HuH-7.5 (cell line): ENCODE data around the gene PCDH12.

Experiments
- DNase-seq: peaks from one replicate; pipeline ENCODE4 v3.0.0; 2011; ENCODE audit warnings: low spot score

Gene PCDH12

DNA sequence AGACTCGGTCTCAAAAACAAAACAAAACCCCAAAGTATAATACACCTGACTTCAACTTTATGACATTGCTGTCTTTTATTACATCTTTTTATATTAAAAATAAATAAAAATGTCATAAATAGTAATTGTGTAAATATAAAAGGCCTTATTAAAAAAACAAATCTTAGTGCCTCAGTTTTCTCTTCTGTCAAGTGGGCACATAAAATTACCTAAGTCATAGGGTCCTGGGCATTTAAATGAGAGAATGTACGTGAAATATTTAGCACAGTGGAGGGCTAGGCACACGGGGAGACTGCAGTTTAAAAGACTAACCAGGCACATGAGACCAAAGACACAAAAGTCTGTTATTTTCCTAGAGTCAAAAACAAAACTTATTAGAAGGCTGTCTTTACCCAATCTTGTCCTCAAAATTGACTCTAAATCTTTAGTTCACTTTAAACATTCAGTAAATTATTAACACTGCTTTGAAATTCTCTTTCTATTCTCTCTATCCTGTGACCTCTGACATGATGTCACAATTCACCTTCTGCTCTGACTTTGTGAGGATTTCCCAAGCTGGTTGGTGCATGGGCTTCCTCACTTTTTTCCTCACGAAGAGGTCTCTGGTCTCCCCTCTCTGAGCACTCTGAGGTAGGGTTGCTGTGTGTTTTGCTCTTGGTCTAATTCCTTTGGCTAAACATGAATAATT lies 8.4 kb upstream of the PCDH12 start:
- DNase-seq: no peak

DNA sequence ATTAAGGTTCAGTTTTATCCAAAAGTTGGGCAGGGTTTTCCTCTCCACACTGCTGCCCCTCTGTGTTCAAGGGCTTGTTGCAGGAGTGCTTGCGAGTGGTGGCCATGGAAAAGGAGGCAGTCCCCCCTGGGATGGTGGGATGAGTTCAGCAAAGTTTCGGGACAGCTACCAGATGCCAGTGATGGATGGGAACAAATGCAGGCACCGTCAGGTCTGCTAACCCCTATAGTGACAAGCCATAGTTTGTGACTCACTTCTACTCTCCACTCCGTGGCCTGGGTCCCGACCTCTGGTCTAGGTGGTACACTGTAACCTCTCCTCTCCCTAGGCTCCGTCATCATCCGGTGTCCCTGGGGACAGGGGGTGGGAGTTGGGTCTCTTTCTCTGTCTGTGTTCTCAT lies 7.1 kb upstream of the PCDH12 start:
- no peak for DNase-seq

DNA sequence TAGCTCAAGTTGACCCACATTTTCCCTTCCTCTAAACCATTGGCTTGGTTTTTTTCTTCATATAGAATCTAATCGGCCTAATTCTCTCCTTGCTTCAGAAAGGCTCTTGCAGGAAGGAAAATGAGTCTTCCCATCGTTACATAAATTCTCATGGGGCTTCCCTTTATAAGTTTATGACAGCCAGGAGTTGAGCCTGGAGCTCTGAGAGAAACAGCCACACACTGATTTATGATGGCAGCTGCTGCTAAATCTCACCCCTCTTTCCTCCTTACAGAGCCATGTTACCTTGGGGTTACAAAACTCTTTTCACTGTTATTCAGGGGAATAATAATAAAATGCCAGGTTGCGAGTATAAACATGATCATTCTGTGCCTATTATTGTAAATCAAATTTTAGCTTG lies 5.7 kb upstream of the PCDH12 start:
- DNase-seq: no peak

DNA sequence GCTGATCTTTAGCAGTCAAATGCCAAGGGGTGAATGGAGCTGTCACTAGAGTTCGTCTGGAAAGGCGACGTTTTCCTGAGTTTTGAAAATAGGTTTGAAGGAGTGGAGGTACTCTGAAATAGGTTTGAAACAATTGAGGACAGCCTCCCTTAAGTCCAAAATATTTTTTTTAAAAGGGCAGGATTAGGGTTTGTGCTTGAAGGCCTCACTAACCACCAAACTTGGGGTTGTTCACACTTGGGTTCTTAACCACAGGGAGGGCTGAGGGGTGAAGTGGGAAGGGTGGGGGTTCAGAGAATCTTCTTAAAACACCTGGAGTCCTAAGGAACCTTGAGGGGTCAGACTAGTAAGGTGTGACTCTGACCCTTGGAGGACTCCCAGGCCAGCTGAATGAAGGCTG lies 3.5 kb upstream of the PCDH12 start:
- no peak for DNase-seq

- peak; percentile 74 for DNase-seq
These were observed 2.7 kb upstream of the PCDH12 start for GRCh38 chr5:141960449-141961323.

DNA sequence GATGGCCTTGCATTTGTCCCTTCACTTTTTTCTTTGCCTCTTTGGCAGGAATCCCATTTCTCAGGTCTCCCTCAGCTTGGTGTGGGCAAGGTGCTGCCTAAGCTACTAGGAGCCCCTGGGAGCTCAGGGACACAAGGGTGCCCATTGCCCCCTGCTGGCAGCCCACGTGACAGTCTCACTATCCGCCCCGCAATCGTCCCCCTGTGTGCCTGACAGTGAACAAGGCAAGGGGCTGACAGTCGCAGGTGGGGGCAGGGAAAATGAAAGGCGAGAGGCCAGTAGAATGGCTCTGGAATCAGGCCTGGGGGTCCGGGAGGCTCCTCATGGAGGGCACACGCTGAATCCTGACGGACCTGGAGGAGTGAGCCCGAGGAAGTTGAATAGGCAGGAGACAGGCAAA lies 2.0 kb upstream of the PCDH12 start:
- DNase-seq: no peak

DNA sequence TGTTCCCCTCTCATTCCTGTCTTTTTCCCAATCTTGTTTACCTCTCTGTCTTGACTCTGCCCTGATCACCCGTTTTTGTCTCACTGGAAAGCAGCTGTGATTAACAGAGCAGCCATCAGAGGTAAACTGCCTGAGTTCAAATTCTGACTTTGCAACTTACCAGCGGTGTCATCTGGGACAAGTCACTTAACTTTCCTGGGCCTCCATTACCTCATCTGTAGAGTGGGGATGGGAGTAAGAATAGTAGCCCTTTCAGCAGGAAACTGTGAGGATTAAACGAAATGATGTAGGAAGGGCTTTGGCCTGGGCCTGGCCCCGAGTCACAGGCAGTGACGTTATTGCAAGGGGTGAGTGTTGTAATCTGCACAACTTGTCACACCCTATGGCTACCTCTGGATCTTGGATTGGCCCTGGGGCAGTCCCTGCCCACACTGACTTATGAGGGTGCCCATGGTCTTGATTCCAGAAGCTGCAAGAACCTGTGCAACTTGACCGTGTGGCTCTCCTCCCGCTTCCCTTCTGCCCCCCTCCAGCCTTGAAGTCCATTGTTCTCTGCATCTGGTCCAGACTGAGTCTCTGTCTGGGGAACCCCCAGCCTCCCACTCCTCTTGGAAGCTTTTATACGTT lies 657 bp upstream of the PCDH12 start:
- DNase-seq: no peak

GRCh38 chr5:141957367-141957996 lies 520 bp downstream of the PCDH12 start:
- no peak for DNase-seq

GRCh38 chr5:141954194-141954593 lies 3.8 kb downstream of the PCDH12 start:
- DNase-seq: no peak

DNA sequence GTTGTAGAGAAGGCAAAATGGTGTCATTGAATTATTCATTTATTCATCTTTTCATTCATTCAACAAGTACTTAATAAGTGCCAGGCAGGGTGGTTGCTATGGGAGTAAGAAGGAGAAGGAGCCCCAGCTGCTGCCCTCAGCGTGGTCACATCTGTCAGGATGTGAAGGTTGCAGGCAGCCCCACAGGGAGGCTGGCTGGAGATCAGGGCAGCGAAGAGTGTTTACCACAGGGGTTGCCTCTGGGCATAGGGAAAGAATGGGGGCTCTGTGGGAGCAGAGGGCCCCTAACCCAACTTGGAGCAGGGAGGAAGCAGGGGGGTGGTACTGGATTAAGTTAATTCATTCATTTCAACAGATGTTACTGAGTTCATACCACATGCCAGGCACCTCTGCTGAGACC lies 6.0 kb downstream of the PCDH12 start:
- DNase-seq: no peak

- DNase-seq: peak; percentile 40
These were observed 6.6 kb downstream of the PCDH12 start for GRCh38 chr5:141951332-141951781.

GRCh38 chr5:141950207-141951005 lies 7.6 kb downstream of the PCDH12 start:
- DNase-seq: no peak

GRCh38 chr5:141949511-141949910 lies 8.5 kb downstream of the PCDH12 start:
- no peak for DNase-seq

- no peak for DNase-seq
These were observed 9.2 kb downstream of the PCDH12 start for GRCh38 chr5:141948812-141949211.

DNA sequence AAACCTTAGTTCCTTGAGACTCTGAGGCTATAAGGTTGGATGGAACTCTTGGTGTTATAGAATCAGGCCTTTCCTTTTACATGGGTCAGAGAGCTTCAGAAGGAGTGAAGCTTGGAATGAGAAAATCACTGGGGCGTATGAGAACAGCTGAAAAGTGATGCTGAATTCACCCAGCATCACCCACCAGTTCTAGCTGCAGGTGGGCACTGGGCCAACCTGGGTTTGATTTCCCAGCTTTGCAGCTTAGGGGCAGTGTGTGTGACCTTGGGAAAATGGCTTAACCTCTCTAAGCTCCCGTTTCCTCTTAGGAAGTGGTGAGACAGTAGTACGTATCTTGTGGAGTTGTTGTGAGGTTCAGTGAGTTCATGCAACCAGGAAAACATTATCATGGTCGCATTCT lies 10.7 kb downstream of the PCDH12 start:
- no peak for DNase-seq

DNA sequence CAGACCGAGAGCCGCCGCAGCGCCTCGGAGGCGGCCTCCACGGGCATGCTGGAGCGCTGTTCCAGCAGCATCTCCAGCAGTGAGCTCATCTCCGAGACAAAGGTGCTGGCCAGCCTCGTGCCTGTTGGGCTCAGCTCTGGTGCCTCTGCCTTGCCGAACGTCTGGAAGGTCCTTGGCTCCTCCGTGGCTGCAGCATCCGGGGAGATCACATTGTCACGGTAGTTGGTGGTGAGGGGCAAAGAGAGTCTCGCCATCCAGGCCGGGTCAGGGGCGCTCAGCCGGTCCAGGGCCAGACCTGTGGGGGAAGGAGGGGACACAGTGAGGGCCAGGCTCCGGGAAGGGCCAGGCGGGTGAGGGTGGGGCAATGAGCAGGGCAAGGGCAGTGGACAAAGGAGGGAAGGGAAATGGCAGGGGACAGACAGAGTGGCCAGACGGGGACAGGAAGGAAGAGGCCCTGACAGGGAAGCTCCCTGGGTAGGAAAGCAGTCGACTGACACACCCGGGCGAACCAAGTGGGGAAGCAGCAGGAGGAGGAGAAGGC lies 12.4 kb downstream of the PCDH12 start:
- no peak for DNase-seq

DNA sequence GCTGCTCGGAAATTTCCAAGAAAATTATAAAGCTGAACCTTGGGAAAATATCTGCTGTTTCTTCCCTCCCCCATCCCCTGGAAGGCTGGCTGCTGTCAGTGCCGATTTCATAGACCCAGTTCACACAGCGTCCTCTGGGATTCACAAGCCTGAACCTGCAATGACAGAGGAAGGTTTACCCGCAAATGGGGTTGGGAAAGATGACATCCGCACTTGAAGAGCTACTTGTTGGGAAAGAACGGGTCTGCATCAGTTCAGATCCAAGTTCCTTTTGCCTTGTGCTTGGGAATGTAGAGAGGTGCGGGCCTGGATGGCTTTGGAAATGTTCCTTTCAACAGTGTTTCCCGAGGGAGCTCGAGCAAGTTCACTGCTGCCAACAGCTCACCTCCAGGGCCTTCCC lies 13.9 kb downstream of the PCDH12 start:
- DNase-seq: no peak

DNA sequence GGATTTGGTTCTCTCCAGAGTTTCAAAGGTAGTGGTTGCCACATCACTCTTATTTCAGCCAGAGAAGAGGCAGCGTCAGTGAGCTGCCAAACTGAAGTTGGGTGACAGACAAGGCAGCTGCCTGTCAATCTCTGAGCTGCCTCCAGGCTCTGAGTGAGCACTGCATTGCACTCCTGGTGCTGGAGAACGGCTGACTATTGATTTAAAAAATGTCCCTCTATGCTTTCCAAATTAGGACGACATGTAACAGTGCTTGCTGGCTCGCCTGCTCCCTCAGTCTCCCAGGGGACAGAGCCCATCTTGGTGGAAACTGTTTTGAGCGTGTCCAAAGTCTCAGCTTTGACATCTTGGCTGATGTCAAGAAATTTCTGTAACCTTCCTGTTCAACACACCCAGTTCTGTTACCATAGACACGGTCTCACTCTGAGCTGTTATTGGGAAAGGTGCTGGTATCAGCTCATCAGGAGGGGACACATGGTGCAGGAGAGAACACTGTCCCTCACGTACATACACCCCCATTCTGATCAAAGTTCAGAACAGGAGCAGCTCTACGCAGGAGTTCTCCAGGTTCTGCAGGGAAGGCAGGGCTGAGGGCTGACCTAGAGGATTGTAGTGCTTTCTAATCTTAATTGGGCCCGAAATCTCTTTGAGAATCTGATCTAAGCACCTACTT lies 15.7 kb downstream of the PCDH12 start:
- DNase-seq: no peak

DNA sequence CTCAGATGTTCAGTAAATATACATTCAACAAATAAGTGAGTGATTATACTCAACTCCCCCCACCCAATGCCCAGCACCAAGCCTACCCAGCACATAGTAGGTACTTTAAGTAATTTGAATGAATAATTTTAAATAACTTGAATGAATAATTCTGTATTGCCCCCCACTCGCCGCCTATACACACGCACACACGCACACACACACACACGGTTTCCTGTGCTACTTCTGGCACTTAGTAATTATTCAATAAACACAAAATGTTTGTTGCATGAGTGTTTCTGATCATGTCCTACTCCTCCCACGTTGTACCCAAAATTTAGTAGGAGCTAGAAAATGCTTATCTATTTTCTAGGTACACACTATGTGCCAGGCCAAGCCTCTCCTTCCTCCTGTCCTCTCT lies 16.2 kb downstream of the PCDH12 start:
- no peak for DNase-seq

GRCh38 chr5:141941307-141941706 lies 16.7 kb downstream of the PCDH12 start:
- no peak for DNase-seq
